WERI-Rb-1 (cell line): Measurements from ENCODE around the gene CXCR4.

Source experiments
- DNase-seq: peaks from one replicate; pipeline ENCODE4 v3.0.0-alpha.2; 2020
- H3K27ac ChIP-seq: fragments of 250-450 bp; sonication (Bioruptor Pico); 2 replicates; pipeline ENCODE4 v1.5.1; 2020; ENCODE audit warnings: mild to moderate bottlenecking, moderate library complexity
- H3K27me3 ChIP-seq: fragments of 250-450 bp; sonication (Bioruptor Pico); 2 replicates; pipeline ENCODE4 v1.5.1; 2021; ENCODE audit warnings: mild to moderate bottlenecking, low read depth, moderate library complexity; ENCODE audit not compliant: insufficient read depth, severe bottlenecking
- H3K36me3 ChIP-seq: fragments of 250-450 bp; sonication (Bioruptor Pico); 2 replicates; pipeline ENCODE4 v1.5.1; 2020; ENCODE audit warnings: mild to moderate bottlenecking, moderate library complexity
- H3K4me3 ChIP-seq: 2 replicates; pipeline ENCODE4 v1.5.1; 2011; ENCODE audit warnings: low read depth, mild to moderate bottlenecking, control low read depth, low read length
- H3K9me3 ChIP-seq: fragments of 250-450 bp; sonication (Bioruptor Pico); 2 replicates; pipeline ENCODE4 v1.5.1; 2021; ENCODE audit warnings: mild to moderate bottlenecking, moderate library complexity; ENCODE audit not compliant: severe bottlenecking
- CTCF ChIP-seq: IDR thresholded peaks from 2 replicates; pipeline ENCODE4 v1.5.1; 2011; ENCODE audit warnings: low read depth, mild to moderate bottlenecking, control low read depth, inconsistent platforms, low read length

CXCR4 gene

GRCh38 chr2:136134126-136134525 lies 16.2 kb upstream of the CXCR4 start:
- Histone ChIP-seq H3K36me3 (no peaks in the 10 kb centered on the region), H3K27me3 (no peaks in the 10 kb centered on the region), H3K9me3 (no peaks in the 10 kb centered on the region), H3K4me3 (no peak overlapping the region), H3K27ac (no peak overlapping the region)
- no peak for DNase-seq
- TF ChIP-seq CTCF: no peak

GRCh38 chr2:136133586-136133985 lies 15.6 kb upstream of the CXCR4 start:
- no peak overlapping the region for H3K4me3 ChIP-seq
- no peaks in the 10 kb centered on the region for H3K27me3 ChIP-seq
- no peak for TF ChIP-seq CTCF
- H3K27ac ChIP-seq: no peak overlapping the region
- no peak for DNase-seq
- H3K9me3 ChIP-seq: no peaks in the 10 kb centered on the region
- no peaks in the 10 kb centered on the region for H3K36me3 ChIP-seq

- Histone ChIP-seq H3K36me3 (no peaks in the 10 kb centered on the region), H3K4me3 (no peak overlapping the region), H3K27me3 (no peaks in the 10 kb centered on the region), H3K9me3 (no peaks in the 10 kb centered on the region), H3K27ac (no peak overlapping the region)
- DNase-seq: no peak
- TF ChIP-seq CTCF: no peak
These were observed 15.2 kb upstream of the CXCR4 start for GRCh38 chr2:136133176-136133575.

GRCh38 chr2:136132825-136133155 lies 14.8 kb upstream of the CXCR4 start:
- Histone ChIP-seq H3K36me3 (no peaks in the 10 kb centered on the region), H3K27me3 (no peaks in the 10 kb centered on the region), H3K4me3 (no peak overlapping the region), H3K9me3 (no peaks in the 10 kb centered on the region), H3K27ac (no peak overlapping the region)
- no peak for TF ChIP-seq CTCF
- no peak for DNase-seq

GRCh38 chr2:136131961-136132824 lies 14.2 kb upstream of the CXCR4 start:
- no peak overlapping the region for H3K4me3 ChIP-seq
- H3K27ac ChIP-seq: no peak overlapping the region
- no peak for DNase-seq

More at GRCh38 chr2:136131961-136132824, 14.2 kb upstream of the CXCR4 start:
- no peak for TF ChIP-seq CTCF
- Histone ChIP-seq H3K9me3 (no peaks in the 10 kb centered on the region), H3K27me3 (no peaks in the 10 kb centered on the region), H3K36me3 (no peaks in the 10 kb centered on the region)
